Right lobe of liver (tissue), 4 donors: ENCODE data around the gene TMEM270.

ENCODE experiments used
- CTCF ChIP-seq, 4 donors: fragments of 200-600 bp in 3 of 4; fragments of 450-650 bp in 1 of 4; IDR thresholded peaks; one replicate each; pipeline versions ENCODE4 v1.5.1 to v1.8.0; 2016 to 2022; ENCODE audit warnings: antibody characterized with exemption in 4 of 4, mild to moderate bottlenecking in 2 of 4
- POLR2A ChIP-seq: fragments of 450-650 bp; IDR thresholded peaks from one replicate; pipeline ENCODE4 v1.6.1; 2017; ENCODE audit warnings: antibody characterized with exemption, mild to moderate bottlenecking
- donor health status: DM: no; HTN: no; CAD: no.
- donor health status: DM: no; HTN: no; CAD: no.
- donor health status: DM: no; HTN: yes; CAD: no.

DNA sequence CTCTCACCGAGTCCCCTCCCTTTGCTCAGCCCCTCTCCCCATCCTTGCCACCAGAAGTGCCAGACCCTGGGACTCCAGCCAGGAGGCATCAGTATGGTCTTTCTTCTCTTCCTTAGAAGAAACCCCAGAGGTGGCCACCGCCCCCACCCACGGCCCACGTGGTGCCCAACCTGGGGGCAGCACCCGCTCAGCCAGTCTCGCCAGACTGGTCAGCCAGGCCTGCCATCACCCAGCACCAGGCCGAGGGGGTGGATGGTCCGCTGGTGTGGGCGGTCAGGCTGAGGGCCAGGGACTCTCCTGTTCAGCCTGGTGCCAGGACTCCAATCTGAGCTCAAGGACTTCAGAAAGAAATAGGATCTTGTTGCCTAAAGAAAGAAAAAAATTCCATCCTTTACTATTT lies 36.0 kb upstream of the TMEM270 start:
- TF ChIP-seq CTCF (IDR thresholded peaks at IDR 0.05) = no peak
- TF ChIP-seq POLR2A = no peak
